ENCODE data around the gene C19orf12.

DNA sequence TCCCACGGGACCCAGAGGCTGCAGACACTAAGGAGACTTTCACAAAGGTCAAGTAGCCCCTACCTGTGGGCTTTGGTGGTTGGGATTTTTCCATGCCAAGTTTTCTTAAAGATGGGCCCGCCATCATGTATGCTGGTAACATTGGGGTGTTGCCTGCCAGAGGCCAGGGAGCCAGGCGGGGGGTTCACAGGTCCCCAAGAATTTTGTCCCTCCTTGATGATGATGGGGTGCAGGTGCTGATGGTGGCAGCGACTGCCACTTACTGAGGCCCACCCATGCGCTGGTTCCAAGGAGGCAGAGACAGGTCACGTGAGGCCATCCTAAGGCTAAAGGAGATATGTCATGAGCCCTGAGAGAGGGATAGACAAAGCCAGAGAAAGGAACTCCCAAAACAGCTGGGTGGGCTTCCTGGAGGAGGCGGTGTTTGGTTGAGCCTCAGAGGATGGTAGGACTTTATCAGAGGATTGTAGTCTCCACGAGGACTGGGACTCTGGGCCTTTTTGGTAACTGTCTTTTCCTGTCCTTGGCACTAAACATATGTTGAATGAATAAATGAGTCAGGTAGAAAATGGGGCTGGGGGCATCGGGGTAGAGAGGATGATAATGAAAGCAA lies 35.4 kb downstream of the C19orf12 start:
- TF ChIP-seq, protein P1, sequence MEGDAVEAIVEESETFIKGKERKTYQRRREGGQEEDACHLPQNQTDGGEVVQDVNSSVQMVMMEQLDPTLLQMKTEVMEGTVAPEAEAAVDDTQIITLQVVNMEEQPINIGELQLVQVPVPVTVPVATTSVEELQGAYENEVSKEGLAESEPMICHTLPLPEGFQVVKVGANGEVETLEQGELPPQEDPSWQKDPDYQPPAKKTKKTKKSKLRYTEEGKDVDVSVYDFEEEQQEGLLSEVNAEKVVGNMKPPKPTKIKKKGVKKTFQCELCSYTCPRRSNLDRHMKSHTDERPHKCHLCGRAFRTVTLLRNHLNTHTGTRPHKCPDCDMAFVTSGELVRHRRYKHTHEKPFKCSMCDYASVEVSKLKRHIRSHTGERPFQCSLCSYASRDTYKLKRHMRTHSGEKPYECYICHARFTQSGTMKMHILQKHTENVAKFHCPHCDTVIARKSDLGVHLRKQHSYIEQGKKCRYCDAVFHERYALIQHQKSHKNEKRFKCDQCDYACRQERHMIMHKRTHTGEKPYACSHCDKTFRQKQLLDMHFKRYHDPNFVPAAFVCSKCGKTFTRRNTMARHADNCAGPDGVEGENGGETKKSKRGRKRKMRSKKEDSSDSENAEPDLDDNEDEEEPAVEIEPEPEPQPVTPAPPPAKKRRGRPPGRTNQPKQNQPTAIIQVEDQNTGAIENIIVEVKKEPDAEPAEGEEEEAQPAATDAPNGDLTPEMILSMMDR (IDR thresholded peaks at IDR 0.05), result no peak
- TF ChIP-seq POLR2A (IDR thresholded peaks at IDR 0.05), result no peak
- no peak for TF ChIP-seq POLR2AphosphoS5 (IDR thresholded peaks at IDR 0.05)

All from upper lobe of left lung (tissue), 4 donors.